Measurements from ENCODE around the gene TNFRSF13B. TPM values are rescaled to one million over a fixed set of nuclear protein-coding genes. Genes with fewer than 3 reads are reported as not detected.

The TNFRSF13B gene
- total RNA-seq, 1 experiment from 2014 or later, result 0.28 TPM

GRCh38 chr17:16974569-16975276, 2.8 kb upstream of the TNFRSF13B start:
- Mint-ChIP-seq H3K27me3 (ENCODE audit: low read depth) (no peaks in the 10 kb centered on the region; the same call in none of the 2 replicates), H3K27ac (no peak overlapping the region), H3K9me3 (no peaks in the 10 kb centered on the region; a peak in 1 of 5 replicates), H3K36me3 (ENCODE audit: insufficient read depth in 1 of 3, low read depth in 3 of 3) (no peaks in the 10 kb centered on the region), H3K4me1 (peaks cover 10 to 16% of the 10 kb centered on the region in 2 experiments), H3K4me3 (no peak overlapping the region; a peak in 1 of 5 replicates)
- H3K9ac ChIP-seq (ENCODE audit: extremely low read depth, insufficient read length, low read length), result no peak overlapping the region
- no peak overlapping the region for H3K27ac ChIP-seq (ENCODE audit: insufficient read length, low read depth, low read length)
- H3K56ac ChIP-seq (ENCODE audit: insufficient read length, low read depth, low read length), result no peak overlapping the region
- no peak overlapping the region for H3K18ac ChIP-seq (ENCODE audit: insufficient read length, low read depth, low read length)
- no peak overlapping the region for H4K91ac ChIP-seq (ENCODE audit: insufficient read length, low read depth, low read length)
- no peak overlapping the region for H3K4ac ChIP-seq (ENCODE audit: low read depth, low read length)
- H2AFZ ChIP-seq (ENCODE audit: low read length), result no peak overlapping the region
- H3K27me3 ChIP-seq (ENCODE audit: insufficient read depth, low read length), result no peaks in the 10 kb centered on the region
- no peak overlapping the region for H3K23ac ChIP-seq (ENCODE audit: insufficient read length, low read depth, low read length)
- no peaks in the 10 kb centered on the region for H3K9me3 ChIP-seq (ENCODE audit: control insufficient read depth, low read depth, low read length)
- DNase-seq, result peak; percentile 12
- H4K5ac ChIP-seq (ENCODE audit: insufficient read length, low read depth, low read length), result no peak overlapping the region
- no peak overlapping the region for H4K8ac ChIP-seq (replicated peaks; ENCODE audit: insufficient read length, low read depth, low read length)
- H4K20me1 ChIP-seq (ENCODE audit: control insufficient read depth, insufficient read depth, insufficient read length), result no peaks in the 10 kb centered on the region
- TF ChIP-seq, protein P1, sequence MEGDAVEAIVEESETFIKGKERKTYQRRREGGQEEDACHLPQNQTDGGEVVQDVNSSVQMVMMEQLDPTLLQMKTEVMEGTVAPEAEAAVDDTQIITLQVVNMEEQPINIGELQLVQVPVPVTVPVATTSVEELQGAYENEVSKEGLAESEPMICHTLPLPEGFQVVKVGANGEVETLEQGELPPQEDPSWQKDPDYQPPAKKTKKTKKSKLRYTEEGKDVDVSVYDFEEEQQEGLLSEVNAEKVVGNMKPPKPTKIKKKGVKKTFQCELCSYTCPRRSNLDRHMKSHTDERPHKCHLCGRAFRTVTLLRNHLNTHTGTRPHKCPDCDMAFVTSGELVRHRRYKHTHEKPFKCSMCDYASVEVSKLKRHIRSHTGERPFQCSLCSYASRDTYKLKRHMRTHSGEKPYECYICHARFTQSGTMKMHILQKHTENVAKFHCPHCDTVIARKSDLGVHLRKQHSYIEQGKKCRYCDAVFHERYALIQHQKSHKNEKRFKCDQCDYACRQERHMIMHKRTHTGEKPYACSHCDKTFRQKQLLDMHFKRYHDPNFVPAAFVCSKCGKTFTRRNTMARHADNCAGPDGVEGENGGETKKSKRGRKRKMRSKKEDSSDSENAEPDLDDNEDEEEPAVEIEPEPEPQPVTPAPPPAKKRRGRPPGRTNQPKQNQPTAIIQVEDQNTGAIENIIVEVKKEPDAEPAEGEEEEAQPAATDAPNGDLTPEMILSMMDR (conservative IDR thresholded peaks at IDR 0.05), result no peak
- H3K4me2 ChIP-seq (ENCODE audit: insufficient read depth, insufficient read length, low read length), result no peak overlapping the region
- H3K79me2 ChIP-seq (ENCODE audit: insufficient read depth, low read length), result no peaks in the 10 kb centered on the region
- no peak overlapping the region for H3T11ph ChIP-seq (ENCODE audit: low read length)
- no peak overlapping the region for H2BK12ac ChIP-seq (ENCODE audit: insufficient read length, low read depth, low read length)
- no CpG with 5 or more reads among the region's 6 CpGs for WGBS (ENCODE audit: extremely low coverage, insufficient read length, low lambda C conversion rate)
- no peak overlapping the region for H2BK20ac ChIP-seq (ENCODE audit: low read depth, low read length, poor library complexity, severe bottlenecking)
- H3K23me2 ChIP-seq (ENCODE audit: insufficient read length, low read depth, low read length, poor library complexity, severe bottlenecking), result peaks cover 2% of the 10 kb centered on the region
- no peaks in the 10 kb centered on the region for H3K79me1 ChIP-seq (ENCODE audit: insufficient read depth, low read depth, low read length, poor library complexity, severe bottlenecking)
- no peak overlapping the region for H2BK5ac ChIP-seq (ENCODE audit: insufficient read length, low read length)
- H2AK5ac ChIP-seq (ENCODE audit: insufficient read length, low read length), result no peak overlapping the region
- no peak overlapping the region for H2BK15ac ChIP-seq (ENCODE audit: low read depth, low read length)
- no peak overlapping the region for H3K14ac ChIP-seq (ENCODE audit: insufficient read depth, low read length)
- H2BK120ac ChIP-seq (ENCODE audit: low read depth, low read length, poor library complexity, severe bottlenecking), result no peak overlapping the region
- H3K4me1 ChIP-seq (ENCODE audit: insufficient read depth, low read length), result no peaks in the 10 kb centered on the region

All from H9 (cell line).